Lung (tissue), 12 donors: ENCODE measurements around the gene MRPS6. TPM values are rescaled to one million over a fixed set of nuclear protein-coding genes. Genes with fewer than 3 reads are reported as not detected.

Experiments
- ATAC-seq: fragments of 200-7000 bp; cut with Tn5 transposase; one replicate; pipeline ENCODE4 v1.9.1; 2020; ENCODE audit warnings: moderate number of reproducible peaks; ENCODE audit not compliant: insufficient read depth, low FRiP score
- DNase-seq, 3 donors: peaks; one replicate each; pipeline ENCODE4 v3.0.0-alpha.2; 2013 to 2017
- H3K27ac ChIP-seq, 2 donors: one replicate each; pipeline ENCODE4 v1.5.1; 2013; ENCODE audit warnings: mild to moderate bottlenecking in 2 of 2, moderate library complexity in 2 of 2, control low read depth in 1 of 2, inconsistent platforms in 1 of 2, low read depth in 1 of 2, low read length in 1 of 2
- H3K27me3 ChIP-seq, 3 donors: one replicate each; pipeline ENCODE4 v1.5.1; 2013; ENCODE audit warnings: low read length in 2 of 3; ENCODE audit not compliant: control insufficient read depth in 3 of 3, insufficient read depth in 3 of 3
- H3K36me3 ChIP-seq, 4 donors: one replicate each; pipeline ENCODE4 v1.5.1; 2013; ENCODE audit warnings: low read length in 4 of 4, mild to moderate bottlenecking in 1 of 4, moderate library complexity in 1 of 4; ENCODE audit not compliant: control insufficient read depth in 4 of 4, insufficient read depth in 4 of 4
- H3K4me1 ChIP-seq, 5 donors: one replicate each; pipeline ENCODE4 v1.5.1; 2013; ENCODE audit warnings: low read length in 5 of 5, mild to moderate bottlenecking in 2 of 5, moderate library complexity in 1 of 5; ENCODE audit not compliant: control insufficient read depth in 5 of 5, insufficient read depth in 5 of 5
- H3K4me3 ChIP-seq: one replicate; pipeline ENCODE4 v1.5.1; 2013; ENCODE audit warnings: mild to moderate bottlenecking, control low read depth, moderate library complexity
- H3K9ac ChIP-seq, 2 donors: one replicate each; pipeline ENCODE4 v1.5.1; 2013; ENCODE audit warnings: low read length in 2 of 2, control low read depth in 1 of 2; ENCODE audit not compliant: insufficient read depth in 1 of 2
- H3K9me3 ChIP-seq, 4 donors: one replicate each; pipeline ENCODE4 v1.5.1; 2013; ENCODE audit warnings: low read length in 3 of 4, mild to moderate bottlenecking in 1 of 4, moderate library complexity in 1 of 4; ENCODE audit not compliant: control insufficient read depth in 4 of 4, insufficient read depth in 3 of 4
- WGBS, 2 donors: extraction: QIAGEN DNeasy Blood & Tissue Kit; methylation state at CpG; one replicate each; pipeline ENCODE4 v1.1.7; 2013; 5-methylcytosine and 5-hydroxymethylcytosine counted together
- polyA plus RNA-seq, 2 donors: library from polyadenylated mRNA; stranded (reverse); fragments of 200-250 nt; gene quantifications; one replicate each; pipeline ENCODE4 v1.2.1, GENCODE V29; 2013
- total RNA-seq, 2 donors: library from RNA; depleted of rRNA in 1 of 2; stranded (reverse); fragments of >200 nt in 1 of 2; gene quantifications; one replicate each; pipeline ENCODE4 v1.2.1, GENCODE V29; 2014 to 2021
- TF ChIP-seq, protein P1 (sequence below): IDR thresholded peaks from 2 replicates; pipeline ENCODE4 v1.5.1; 2012; ENCODE audit warnings: mild to moderate bottlenecking; ENCODE audit errors: control extremely low read depth, extremely low read depth
- donor health status: control.
- donor health status: control.
- donor health status: Bipolar disorder and iron deficiency.
- donor health status: healthy.
- donor health status: DM: yes; HTN: yes; CAD: no.

The MRPS6 gene
- total and polyA plus RNA-seq, 4 donors, result 28.4 to 73.9 (median 37.1) TPM

- TF ChIP-seq, protein P1, sequence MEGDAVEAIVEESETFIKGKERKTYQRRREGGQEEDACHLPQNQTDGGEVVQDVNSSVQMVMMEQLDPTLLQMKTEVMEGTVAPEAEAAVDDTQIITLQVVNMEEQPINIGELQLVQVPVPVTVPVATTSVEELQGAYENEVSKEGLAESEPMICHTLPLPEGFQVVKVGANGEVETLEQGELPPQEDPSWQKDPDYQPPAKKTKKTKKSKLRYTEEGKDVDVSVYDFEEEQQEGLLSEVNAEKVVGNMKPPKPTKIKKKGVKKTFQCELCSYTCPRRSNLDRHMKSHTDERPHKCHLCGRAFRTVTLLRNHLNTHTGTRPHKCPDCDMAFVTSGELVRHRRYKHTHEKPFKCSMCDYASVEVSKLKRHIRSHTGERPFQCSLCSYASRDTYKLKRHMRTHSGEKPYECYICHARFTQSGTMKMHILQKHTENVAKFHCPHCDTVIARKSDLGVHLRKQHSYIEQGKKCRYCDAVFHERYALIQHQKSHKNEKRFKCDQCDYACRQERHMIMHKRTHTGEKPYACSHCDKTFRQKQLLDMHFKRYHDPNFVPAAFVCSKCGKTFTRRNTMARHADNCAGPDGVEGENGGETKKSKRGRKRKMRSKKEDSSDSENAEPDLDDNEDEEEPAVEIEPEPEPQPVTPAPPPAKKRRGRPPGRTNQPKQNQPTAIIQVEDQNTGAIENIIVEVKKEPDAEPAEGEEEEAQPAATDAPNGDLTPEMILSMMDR, result no peak
- Histone ChIP-seq H3K9ac (no peak overlapping the region), H3K27ac (no peak overlapping the region), H3K27me3 (no peaks in the 10 kb centered on the region), H3K9me3 (no peaks in the 10 kb centered on the region), H3K36me3 (peaks cover 0 to 10% (median 8%) of the 10 kb centered on the region in 4 donors), H3K4me1 (peaks cover 0 to 20% (median 4%) of the 10 kb centered on the region in 5 donors), H3K4me3 (no peak overlapping the region)
- no peak for ATAC-seq
- DNase-seq, result no peak
- WGBS, 2 donors, result 64 to 82% methylated on average over 4 of the region's 4 CpGs
Measured at GRCh38 chr21:34100790-34101189, 27.4 kb downstream of the MRPS6 start.

GRCh38 chr21:34105947-34106541 lies 32.7 kb downstream of the MRPS6 start:
- ATAC-seq (no peak), DNase-seq (no peak)
- Histone ChIP-seq H3K9me3 (no peaks in the 10 kb centered on the region), H3K27me3 (no peaks in the 10 kb centered on the region), H3K9ac (no peak overlapping the region), H3K36me3 (peaks cover 0 to 2% (median 0%) of the 10 kb centered on the region in 4 donors), H3K4me3 (no peak overlapping the region), H3K4me1 (peaks cover 0 to 11% (median 0%) of the 10 kb centered on the region in 5 donors), H3K27ac (no peak overlapping the region)
- TF ChIP-seq, protein P1, result no peak

GRCh38 chr21:34107606-34108005 lies 34.2 kb downstream of the MRPS6 start:
- no peak overlapping the region for H3K4me3 ChIP-seq
- no peaks in the 10 kb centered on the region for H3K9me3 ChIP-seq
- no peak overlapping the region for H3K9ac ChIP-seq
- H3K27me3 ChIP-seq, result no peaks in the 10 kb centered on the region
- peaks cover 0 to under 1% (median 0%) of the 10 kb centered on the region in 4 donors for H3K36me3 ChIP-seq
- no peak for ATAC-seq
- 89% methylated on average over 1 of the region's 1 CpG for WGBS, 2 donors
- DNase-seq, result no peak
- H3K27ac ChIP-seq, result no peak overlapping the region
- peaks cover 0 to 6% (median 0%) of the 10 kb centered on the region in 5 donors for H3K4me1 ChIP-seq
- TF ChIP-seq, protein P1, result no peak

- no peak overlapping the region for H3K27ac ChIP-seq
- no peak for ATAC-seq
- no peak overlapping the region for H3K9ac ChIP-seq
- H3K27me3 ChIP-seq, result no peaks in the 10 kb centered on the region
- no peaks in the 10 kb centered on the region for H3K9me3 ChIP-seq
- H3K36me3 ChIP-seq, result no peaks in the 10 kb centered on the region
- no peak overlapping the region for H3K4me3 ChIP-seq
- DNase-seq, result no peak
- WGBS, 2 donors, result 96% methylated on average over 7 of the region's 7 CpGs
- peaks cover 0 to 6% (median 0%) of the 10 kb centered on the region in 5 donors for H3K4me1 ChIP-seq
- TF ChIP-seq, protein P1, result no peak
Measured at GRCh38 chr21:34109075-34109474, 35.7 kb downstream of the MRPS6 start.
